GM12801 (cell line): Measurements from ENCODE around the gene TRMT1.

Experiments used
- CTCF ChIP-seq: IDR thresholded peaks from one replicate; pipeline ENCODE4 v1.5.1; 2011; ENCODE audit warnings: control low read depth; ENCODE audit not compliant: insufficient read length; ENCODE audit errors: extremely low read depth

The TRMT1 gene

GRCh38 chr19:13071444-13072187 lies 44.9 kb downstream of the TRMT1 start:
- no peak for TF ChIP-seq CTCF

GRCh38 chr19:13070425-13071140 lies 46.0 kb downstream of the TRMT1 start:
- no peak for TF ChIP-seq CTCF

GRCh38 chr19:13069415-13070359 lies 46.9 kb downstream of the TRMT1 start:
- no peak for TF ChIP-seq CTCF

- no peak for TF ChIP-seq CTCF
Measured at GRCh38 chr19:13068085-13068846, 48.3 kb downstream of the TRMT1 start.

- no peak for TF ChIP-seq CTCF
Measured at GRCh38 chr19:13066933-13067807, 49.4 kb downstream of the TRMT1 start.

- no peak for TF ChIP-seq CTCF
Measured at GRCh38 chr19:13066226-13066625, 50.3 kb downstream of the TRMT1 start.
